Aorta (tissue), 5 donors: ENCODE results near the gene NCOA1. TPM values are rescaled to one million over a fixed set of nuclear protein-coding genes. Genes with fewer than 3 reads are reported as not detected.

Experiments used
- ATAC-seq: fragments of 200-7000 bp; cut with Tn5 transposase; one replicate; pipeline ENCODE4 v1.9.1; 2022; ENCODE audit warnings: moderate library complexity; ENCODE audit not compliant: low FRiP score
- DNase-seq, 2 donors: peaks; one replicate each; pipeline ENCODE4 v3.0.0-alpha.2; 2020
- H3K27ac ChIP-seq, 2 donors: one replicate each; pipeline ENCODE4 v1.5.1; 2013; ENCODE audit warnings: low read length in 2 of 2, mild to moderate bottlenecking in 2 of 2, moderate library complexity in 2 of 2, control low read depth in 1 of 2, inconsistent platforms in 1 of 2, low read depth in 1 of 2
- H3K27me3 ChIP-seq, 2 donors: one replicate each; pipeline ENCODE4 v1.6.1; 2013; ENCODE audit warnings: control low read depth in 1 of 2, low read length in 1 of 2, mild to moderate bottlenecking in 1 of 2, moderate library complexity in 1 of 2; ENCODE audit not compliant: insufficient read depth in 2 of 2, control insufficient read depth in 1 of 2
- H3K36me3 ChIP-seq, 2 donors: one replicate each; pipeline ENCODE4 v1.6.1; 2013; ENCODE audit warnings: control low read depth in 1 of 2, low read length in 1 of 2, mild to moderate bottlenecking in 1 of 2; ENCODE audit not compliant: insufficient read depth in 2 of 2, control insufficient read depth in 1 of 2
- H3K4me1 ChIP-seq, 2 donors: one replicate each; pipeline ENCODE4 v1.6.1; 2013; ENCODE audit warnings: low read length in 2 of 2, control low read depth in 1 of 2, mild to moderate bottlenecking in 1 of 2, moderate library complexity in 1 of 2; ENCODE audit not compliant: insufficient read depth in 2 of 2, control insufficient read depth in 1 of 2
- H3K4me3 ChIP-seq, 2 donors: one replicate each; pipeline ENCODE4 v1.5.1; 2013; ENCODE audit warnings: low read length in 2 of 2, control low read depth in 1 of 2, mild to moderate bottlenecking in 1 of 2
- H3K9me3 ChIP-seq: one replicate; pipeline ENCODE4 v1.6.1; 2013; ENCODE audit warnings: mild to moderate bottlenecking, low read length; ENCODE audit not compliant: control insufficient read depth
- WGBS, 2 donors: extraction: QIAGEN DNeasy Blood & Tissue Kit; methylation state at CpG; one replicate each; pipeline ENCODE4 v1.1.7; 2013; 5-methylcytosine and 5-hydroxymethylcytosine counted together
- intact Hi-C, 2 donors: fragments of 100-400 bp; cut with DNase I; formaldehyde crosslinking; loops; one replicate each; pipeline versions ENCODE4 v1.14.2 to v1.15.0; 2022
- polyA plus RNA-seq, 2 donors: library from polyadenylated mRNA; stranded (reverse); fragments of 200-250 nt; gene quantifications; one replicate each; pipeline ENCODE4 v1.2.3, GENCODE V29; 2013
- total RNA-seq, 2 donors: library from RNA; stranded (reverse); fragmentation: NEBNext Ultra II Directional; extraction: Animal tissue kit (Norgen Biotek cat#: 25700); gene quantifications; one replicate each; pipeline ENCODE4 v1.2.1, GENCODE V29; 2021
- donor health status: healthy with polysubstance abuse.
- donor health status: Bipolar disorder and iron deficiency.
- donor health status: DM: no; HTN: no; CAD: no.
- donor health status: DM: no; HTN: no; CAD: no.
- donor health status: DM: yes; HTN: yes; CAD: no.

Gene NCOA1
- total and polyA plus RNA-seq, 4 donors = 6.5 to 68.1 (median 26.7) TPM

GRCh38 chr2:24691806-24692205 is 200.8 kb downstream of the NCOA1 start:
- Histone ChIP-seq H3K36me3 (no peaks in the 10 kb centered on the region), H3K27me3 (no peaks in the 10 kb centered on the region), H3K27ac (no peak overlapping the region), H3K9me3 (no peaks in the 10 kb centered on the region), H3K4me3 (no peak overlapping the region), H3K4me1 (peaks cover 0 to 3% of the 10 kb centered on the region in 2 donors)
- intact Hi-C loops = no loop called here
- ATAC-seq (no peak), DNase-seq (no peak)

GRCh38 chr2:24697792-24698191 is 206.7 kb downstream of the NCOA1 start:
- WGBS, 2 donors = 92% methylated on average over 4 of the region's 4 CpGs
- no peaks in the 10 kb centered on the region for H3K4me1 ChIP-seq
- intact Hi-C loops = no loop called here
- H3K4me3 ChIP-seq = no peak overlapping the region
- no peak for ATAC-seq
- no peak for DNase-seq
- H3K36me3 ChIP-seq = no peaks in the 10 kb centered on the region
- H3K27me3 ChIP-seq = no peaks in the 10 kb centered on the region
- H3K9me3 ChIP-seq = no peaks in the 10 kb centered on the region
- no peak overlapping the region for H3K27ac ChIP-seq

DNA sequence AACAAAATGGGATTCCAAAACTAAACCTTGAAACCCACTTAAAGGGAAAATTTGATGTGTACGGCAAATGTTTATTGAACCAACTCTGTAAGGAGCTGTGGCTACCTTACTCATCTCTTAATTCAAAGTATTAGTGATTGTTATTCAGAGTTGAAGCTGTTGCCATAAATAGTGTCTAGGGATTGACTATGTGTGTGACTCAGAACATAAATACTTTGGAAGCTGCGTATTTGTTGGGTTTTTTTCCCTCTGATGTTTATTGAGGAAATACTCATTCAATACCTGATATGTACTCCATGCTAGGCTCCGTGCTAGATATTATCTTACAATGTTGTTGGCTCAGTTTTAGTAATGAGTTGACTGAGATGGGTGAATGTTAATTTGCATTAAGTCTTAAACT is 211.7 kb downstream of the NCOA1 start:
- Histone ChIP-seq H3K36me3 (peaks cover 0 to 7% of the 10 kb centered on the region in 2 donors), H3K27ac (no peak overlapping the region), H3K27me3 (no peaks in the 10 kb centered on the region), H3K9me3 (no peaks in the 10 kb centered on the region), H3K4me3 (no peak overlapping the region), H3K4me1 (no peaks in the 10 kb centered on the region)
- WGBS, 2 donors = 37 to 41% methylated on average over 3 of the region's 3 CpGs
- intact Hi-C loops = no loop called here
- ATAC-seq = no peak
- DNase-seq = no peak

DNA sequence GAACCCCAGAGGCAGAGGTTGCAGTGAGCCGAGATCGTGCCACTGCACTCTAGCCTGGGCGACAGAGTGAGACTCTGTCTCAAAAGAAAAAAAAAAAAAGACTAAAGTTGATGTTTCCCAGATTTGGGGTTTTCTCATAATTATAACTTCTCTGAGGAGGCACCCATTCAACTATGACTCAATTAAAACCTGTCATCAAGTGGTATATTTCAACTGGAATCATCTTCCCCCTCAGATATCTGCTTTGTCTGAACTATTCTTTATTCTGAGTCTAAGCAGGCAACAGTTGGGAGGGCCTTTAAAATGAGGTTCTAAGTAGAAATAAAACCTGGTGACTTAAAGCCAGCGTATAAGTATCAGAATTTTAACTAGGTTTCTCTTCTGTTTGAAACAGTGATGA is 213.6 kb downstream of the NCOA1 start:
- Histone ChIP-seq H3K36me3 (peaks cover 0 to 7% of the 10 kb centered on the region in 2 donors), H3K4me3 (no peak overlapping the region), H3K9me3 (no peaks in the 10 kb centered on the region), H3K27me3 (no peaks in the 10 kb centered on the region), H3K4me1 (no peaks in the 10 kb centered on the region), H3K27ac (no peak overlapping the region)
- intact Hi-C loops = no loop called here
- ATAC-seq (no peak), DNase-seq (no peak)
- 94 to 97% methylated on average over 4 of the region's 4 CpGs for WGBS, 2 donors

DNA sequence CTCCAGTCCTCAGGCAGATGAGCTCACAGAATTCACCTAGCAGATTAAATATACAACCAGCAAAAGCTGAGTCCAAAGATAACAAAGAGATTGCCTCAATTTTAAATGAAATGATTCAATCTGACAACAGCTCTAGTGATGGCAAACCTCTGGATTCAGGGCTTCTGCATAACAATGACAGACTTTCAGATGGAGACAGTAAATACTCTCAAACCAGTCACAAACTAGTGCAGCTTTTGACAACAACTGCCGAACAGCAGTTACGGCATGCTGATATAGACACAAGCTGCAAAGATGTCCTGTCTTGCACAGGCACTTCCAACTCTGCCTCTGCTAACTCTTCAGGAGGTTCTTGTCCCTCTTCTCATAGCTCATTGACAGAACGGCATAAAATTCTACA is 216.1 kb downstream of the NCOA1 start:
- intact Hi-C loops = no loop called here
- 92 to 95% methylated on average over 3 of the region's 3 CpGs for WGBS, 2 donors

GRCh38 chr2:24708537-24709152 is 217.6 kb downstream of the NCOA1 start:
- WGBS, 2 donors = 80 to 82% methylated on average over 3 of the region's 3 CpGs
- Histone ChIP-seq H3K4me1 (no peaks in the 10 kb centered on the region), H3K4me3 (no peak overlapping the region), H3K9me3 (no peaks in the 10 kb centered on the region), H3K36me3 (peaks cover 0 to 10% of the 10 kb centered on the region in 2 donors), H3K27ac (no peak overlapping the region), H3K27me3 (no peaks in the 10 kb centered on the region)
- intact Hi-C loops = no loop called here
- no peak for ATAC-seq
- DNase-seq = no peak

More for the DNA sequence above, 216.1 kb downstream of the NCOA1 start:
- Histone ChIP-seq H3K9me3 (no peaks in the 10 kb centered on the region), H3K36me3 (peaks cover 0 to 10% of the 10 kb centered on the region in 2 donors), H3K27ac (no peak overlapping the region), H3K27me3 (no peaks in the 10 kb centered on the region), H3K4me3 (no peak overlapping the region), H3K4me1 (no peaks in the 10 kb centered on the region)
- DNase-seq = no peak
- ATAC-seq = no peak

GRCh38 chr2:24710806-24711205 is 219.8 kb downstream of the NCOA1 start:
- H3K27ac ChIP-seq = no peak overlapping the region
- intact Hi-C loops = no loop called here
- H3K4me1 ChIP-seq = no peaks in the 10 kb centered on the region
- ATAC-seq = no peak
- no peaks in the 10 kb centered on the region for H3K9me3 ChIP-seq
- peaks cover 0 to 10% of the 10 kb centered on the region in 2 donors for H3K36me3 ChIP-seq
- no peak overlapping the region for H3K4me3 ChIP-seq
- no peaks in the 10 kb centered on the region for H3K27me3 ChIP-seq
- DNase-seq = no peak
- WGBS, 2 donors = 89 to 92% methylated on average over 6 of the region's 6 CpGs

GRCh38 chr2:24711865-24712264 is 220.8 kb downstream of the NCOA1 start:
- WGBS, 2 donors = 53 to 63% methylated on average over 2 of the region's 2 CpGs
- Histone ChIP-seq H3K4me3 (no peak overlapping the region), H3K9me3 (no peaks in the 10 kb centered on the region), H3K27ac (no peak overlapping the region), H3K27me3 (no peaks in the 10 kb centered on the region), H3K36me3 (peaks cover 0 to 6% of the 10 kb centered on the region in 2 donors), H3K4me1 (no peaks in the 10 kb centered on the region)
- ATAC-seq (no peak), DNase-seq (no peak)
- intact Hi-C loops = no loop called here

DNA sequence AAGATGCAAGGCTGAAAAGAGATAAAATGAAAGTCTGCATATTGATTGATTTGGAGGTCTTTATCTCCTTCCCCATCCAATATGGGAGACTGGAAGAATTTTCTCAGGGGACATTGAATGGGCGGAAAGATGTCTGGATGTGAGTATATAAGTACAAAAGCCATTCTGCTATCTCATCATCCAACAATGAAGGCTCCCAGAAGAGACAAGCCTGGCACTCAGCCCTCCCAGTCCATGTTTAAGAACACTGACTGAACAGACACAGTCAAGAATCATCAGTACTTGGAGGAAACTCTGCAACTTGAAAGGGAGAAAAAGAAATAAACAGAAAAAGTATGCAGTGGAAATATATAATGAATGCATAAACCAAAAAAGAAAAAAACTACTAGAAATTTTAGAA is 221.2 kb downstream of the NCOA1 start:
- 91 to 97% methylated on average over 1 of the region's 1 CpG for WGBS, 2 donors
- Histone ChIP-seq H3K9me3 (no peaks in the 10 kb centered on the region), H3K4me3 (no peak overlapping the region), H3K4me1 (no peaks in the 10 kb centered on the region), H3K27ac (no peak overlapping the region), H3K36me3 (peaks cover 0 to 3% of the 10 kb centered on the region in 2 donors), H3K27me3 (no peaks in the 10 kb centered on the region)
- ATAC-seq (no peak), DNase-seq (no peak)
- intact Hi-C loops = no loop called here
